LNCAP (cell line): ENCODE results near the gene LCN1.

Source experiments
- CTCF ChIP-seq: fragments of 450-650 bp; IDR thresholded peaks from 2 replicates; pipeline ENCODE4 v1.5.1; 2017; ENCODE audit warnings: mild to moderate bottlenecking

LCN1 gene

DNA sequence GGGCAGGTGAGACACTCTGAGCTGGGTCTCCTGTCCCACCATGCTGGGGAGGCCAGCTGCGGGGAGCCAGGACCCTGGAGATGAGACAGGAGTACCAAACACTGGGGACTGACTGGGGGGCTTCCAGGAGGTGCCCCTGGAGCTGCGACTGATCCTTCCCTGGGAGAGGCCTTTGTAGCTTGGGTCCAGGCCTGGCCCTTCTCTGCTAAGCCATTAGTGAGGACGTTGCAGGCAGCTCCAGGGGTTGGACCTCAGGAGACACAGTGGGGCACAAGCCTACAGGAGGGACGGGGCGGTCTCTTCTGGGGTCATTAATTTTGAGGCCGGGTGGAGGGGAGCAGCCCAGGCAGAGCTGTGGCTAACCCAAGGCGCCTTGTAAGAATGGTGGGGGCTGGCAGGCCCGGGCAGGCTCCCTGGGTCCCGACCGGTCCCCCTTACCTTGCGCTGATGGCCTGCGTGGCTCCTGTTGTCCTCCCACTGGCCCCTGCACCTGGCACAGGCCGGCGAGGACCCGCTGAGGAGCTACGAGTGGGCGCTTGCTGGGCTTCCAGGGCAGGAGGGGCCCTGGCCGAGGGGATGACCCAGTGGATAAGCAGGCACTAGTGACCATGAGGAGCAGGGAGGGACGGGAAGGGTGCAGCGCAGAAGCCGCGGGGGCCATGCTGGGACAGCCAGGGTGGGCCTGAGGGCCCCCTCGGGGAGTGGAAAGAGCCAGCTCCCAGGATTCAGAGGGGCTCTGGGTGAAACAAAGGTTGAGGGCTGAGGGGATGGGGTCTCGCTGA is 15.6 kb upstream of the LCN1 start:
- no peak for TF ChIP-seq CTCF

GRCh38 chr9:135506327-135507103 is 14.7 kb upstream of the LCN1 start:
- no peak for TF ChIP-seq CTCF

DNA sequence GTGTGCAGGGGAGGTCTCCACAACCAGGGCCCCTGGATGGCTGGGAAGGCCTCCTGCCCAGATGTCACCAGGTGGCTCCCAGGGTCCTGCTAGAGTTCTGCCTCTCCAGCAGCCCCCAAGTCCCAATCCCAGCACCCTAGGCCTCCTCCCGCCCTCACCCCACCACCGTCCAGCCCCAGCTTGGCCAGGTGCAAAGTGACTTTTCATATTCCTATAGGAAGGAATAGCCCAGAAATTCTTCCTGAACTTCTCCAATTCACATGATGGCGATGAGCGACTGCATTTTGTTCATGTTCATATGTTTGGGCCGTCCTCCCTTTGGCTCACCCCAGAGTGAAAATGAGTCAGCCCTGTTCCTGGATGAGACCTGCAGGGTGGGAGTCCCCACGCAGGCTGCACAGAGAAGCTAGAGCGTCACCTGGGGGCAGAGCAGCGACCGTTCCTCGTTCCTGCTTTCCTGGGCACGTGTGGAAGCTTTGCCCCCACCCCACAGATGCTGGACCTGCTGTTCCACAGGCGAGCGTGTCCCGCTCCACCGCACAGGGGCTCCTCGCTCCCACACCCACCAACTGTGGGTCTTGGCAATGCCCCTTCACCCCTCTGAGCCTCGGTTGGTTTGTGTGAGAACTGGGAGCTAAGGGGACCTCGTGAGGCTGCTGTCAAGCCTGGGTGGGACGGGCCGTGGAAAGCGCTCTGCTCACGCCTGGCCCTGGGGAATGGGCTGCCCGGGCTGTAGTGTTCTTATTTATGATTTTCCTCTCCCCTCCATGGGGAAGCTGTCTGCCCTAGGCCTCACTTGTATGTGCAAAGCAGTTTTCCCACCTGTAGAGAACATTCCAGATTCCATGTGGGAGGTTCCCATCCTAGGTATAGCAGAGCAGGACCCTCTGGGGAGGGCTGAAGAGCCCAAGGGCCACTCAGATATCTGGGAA is 13.9 kb upstream of the LCN1 start:
- TF ChIP-seq CTCF = no peak

DNA sequence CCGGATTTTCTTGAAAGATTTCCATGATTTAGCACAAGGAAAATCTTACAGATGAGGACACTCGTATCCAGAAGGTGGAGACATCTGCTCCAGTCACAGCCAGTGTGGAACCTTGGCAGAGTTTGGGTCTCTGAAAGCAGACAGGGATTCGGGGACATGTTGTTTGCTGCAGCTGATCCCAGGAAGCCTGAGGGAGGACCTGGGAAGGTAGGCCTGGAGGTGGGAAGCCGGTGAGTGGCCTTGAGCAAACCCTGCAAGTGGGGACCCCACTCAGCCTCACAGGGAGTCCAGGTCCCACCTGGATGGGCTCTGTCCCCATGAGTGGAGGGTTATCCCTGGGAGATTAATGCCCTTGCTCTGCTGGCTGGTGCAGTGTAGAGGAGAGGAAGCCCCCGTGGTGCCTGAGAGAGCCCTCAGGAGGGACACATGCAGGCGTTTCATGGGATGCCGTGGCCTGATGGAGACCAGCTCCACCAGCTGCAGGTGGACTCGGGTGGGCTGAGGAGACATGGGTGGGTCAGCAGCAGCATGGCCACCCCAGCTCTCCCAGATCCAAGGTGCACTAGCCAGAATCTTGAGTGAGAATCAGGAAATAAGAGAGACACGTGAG is 12.9 kb upstream of the LCN1 start:
- TF ChIP-seq CTCF = no peak

DNA sequence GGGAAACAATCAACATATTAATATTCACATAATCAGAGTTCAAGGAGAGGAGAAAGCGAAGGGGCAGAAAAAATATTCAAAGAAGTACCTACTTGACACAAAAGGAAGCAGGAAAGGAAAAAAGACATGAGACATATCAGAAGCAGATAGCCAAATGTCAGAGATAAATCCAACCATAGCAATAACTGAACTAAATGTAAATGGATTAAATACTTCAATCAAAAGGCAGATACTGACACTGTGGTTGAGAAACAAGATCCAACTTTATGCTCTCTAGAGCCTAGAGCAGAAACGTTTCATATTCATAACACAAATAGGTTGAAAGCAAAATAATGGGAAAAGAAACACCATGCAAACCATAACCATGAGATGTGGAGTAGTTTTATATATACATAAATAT is 11.8 kb upstream of the LCN1 start:
- no peak for TF ChIP-seq CTCF

- TF ChIP-seq CTCF = no peak
These were observed 9.0 kb upstream of the LCN1 start for GRCh38 chr9:135512241-135512603.

- no peak for TF ChIP-seq CTCF
These were observed 8.3 kb upstream of the LCN1 start for GRCh38 chr9:135512904-135513303.
